Suppressor macrophage (primary cell): ENCODE measurements around the gene NEDD4L.
"Not testable (repeated sequence)": the region's sequence is repeated elsewhere in the genome, so short reads cannot be mapped to it uniquely, and the experiment has no call there.

Source experiments
- DNase-seq, 4 experiments: peaks; one replicate each; pipeline ENCODE4 v3.0.0-alpha.2; 2020 to 2022

Gene NEDD4L

DNA sequence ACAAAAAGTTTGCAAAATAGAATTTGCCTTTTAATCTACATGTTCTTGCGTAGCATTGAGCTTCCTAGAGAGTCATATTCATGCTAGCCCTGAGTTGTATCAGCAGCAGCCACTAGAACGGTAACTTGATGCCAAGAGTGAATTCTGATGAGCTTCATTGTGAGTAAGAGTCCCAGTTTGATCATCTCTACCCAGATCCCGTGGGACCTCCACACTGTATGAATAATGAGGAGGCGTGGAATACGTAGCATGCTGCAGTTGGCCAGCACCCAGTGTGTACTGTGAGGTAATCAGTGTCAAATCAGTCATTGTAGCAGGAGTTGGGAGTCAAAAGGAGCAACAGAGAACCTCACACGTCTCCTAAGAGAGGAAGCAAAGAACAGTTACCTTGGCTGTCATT lies 197.9 kb downstream of the NEDD4L start:
- no peak for DNase-seq

DNA sequence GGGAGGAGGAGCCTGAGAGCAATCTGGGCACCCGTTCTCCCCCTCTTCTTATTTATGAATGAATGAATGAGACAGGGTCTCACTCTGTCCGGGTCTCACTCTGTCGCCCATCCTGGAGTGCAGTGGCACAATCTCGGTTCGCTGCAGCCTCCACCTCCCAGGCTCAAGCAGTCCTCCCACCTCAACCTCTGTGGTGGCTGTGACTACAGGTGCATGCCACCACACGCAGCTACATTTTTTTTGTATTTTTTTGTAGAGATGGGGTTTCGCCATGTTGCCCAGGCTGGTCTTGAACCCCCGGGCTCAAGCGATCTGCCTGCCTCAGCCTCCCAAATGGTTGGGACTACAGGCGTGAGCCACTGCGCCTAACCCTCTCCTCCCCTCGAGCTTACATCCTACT lies 198.4 kb downstream of the NEDD4L start:
- DNase-seq: no peak

DNA sequence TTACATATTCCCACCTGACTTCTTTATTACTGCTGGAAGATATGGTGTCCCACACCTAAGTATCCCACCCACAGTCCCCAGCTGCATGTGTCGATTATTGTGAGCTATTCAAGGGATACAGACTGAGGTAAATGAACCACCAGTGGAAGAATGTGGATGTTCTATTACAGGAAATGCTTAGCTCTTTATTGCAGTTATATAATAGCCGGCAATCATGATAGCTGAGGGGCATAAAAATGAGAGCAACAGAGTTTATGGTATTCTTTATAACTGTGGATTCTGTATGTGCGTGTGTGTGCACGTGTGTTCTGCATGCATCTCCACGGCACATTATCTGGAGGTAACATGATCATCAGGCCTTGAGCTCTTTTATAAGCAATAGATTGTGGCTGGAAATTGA lies 198.9 kb downstream of the NEDD4L start:
- no peak for DNase-seq

DNA sequence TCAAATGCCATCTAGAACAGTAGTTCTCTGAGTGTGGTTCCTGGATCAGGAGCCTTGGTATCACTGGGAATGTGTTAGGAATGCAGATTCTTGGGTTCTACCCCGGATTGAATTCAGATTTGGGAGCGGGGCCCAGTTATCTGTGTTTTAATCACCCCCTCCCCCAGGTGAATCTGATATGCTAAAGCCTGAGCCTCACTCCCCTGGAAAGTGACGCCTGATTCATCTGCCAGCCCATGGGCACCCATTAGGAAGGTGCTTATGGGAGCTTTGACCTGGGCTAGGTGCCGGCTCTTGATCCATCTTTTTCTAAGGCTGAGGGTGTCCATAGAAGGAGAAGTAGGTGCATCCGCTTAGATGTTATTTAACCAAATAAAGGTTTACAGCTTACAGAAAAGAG lies 199.4 kb downstream of the NEDD4L start:
- DNase-seq: no peak

DNA sequence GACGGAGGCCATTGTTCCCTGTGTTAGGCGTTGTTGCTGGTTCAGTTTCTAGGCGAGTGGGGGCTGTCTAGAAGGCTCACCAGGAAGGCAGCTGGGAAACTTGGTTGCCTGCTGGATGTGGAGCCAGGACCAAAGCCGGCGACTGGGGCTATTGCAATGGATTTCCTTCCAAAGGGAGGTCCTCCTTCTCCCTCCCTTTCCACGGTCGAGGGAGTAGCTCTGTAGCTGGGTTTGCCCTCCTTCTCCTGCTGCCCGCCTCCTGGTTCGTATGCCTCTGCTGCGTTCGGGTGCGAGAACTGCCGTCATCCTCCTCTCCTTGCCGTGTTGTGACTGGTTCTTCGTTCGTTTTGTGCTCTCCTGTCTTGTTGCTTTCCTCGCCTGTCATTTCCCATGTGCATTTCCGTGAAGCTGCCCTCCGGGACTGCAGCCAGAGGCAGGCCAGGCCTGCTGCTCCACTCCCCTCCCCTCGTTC lies 203.4 kb downstream of the NEDD4L start:
- no peak for DNase-seq

DNA sequence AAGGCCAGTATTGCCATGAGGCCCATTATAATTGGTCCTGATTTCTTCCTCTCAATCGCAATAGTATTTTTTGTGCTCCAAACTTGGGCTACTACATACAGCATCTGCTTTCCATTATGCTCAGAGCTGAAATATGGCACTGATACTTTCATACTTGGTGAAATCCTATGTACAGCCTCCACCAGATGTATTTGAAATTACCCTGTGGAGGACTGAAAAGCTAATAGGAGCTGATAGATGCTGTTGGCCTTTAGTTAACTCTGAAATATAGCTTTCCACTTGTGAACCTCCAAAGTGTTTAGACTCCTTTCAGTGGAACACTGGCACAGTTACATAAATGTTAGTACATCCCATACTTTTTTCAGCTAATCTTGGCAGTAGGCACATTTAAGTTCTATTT lies 205.7 kb downstream of the NEDD4L start:
- DNase-seq: no peak

DNA sequence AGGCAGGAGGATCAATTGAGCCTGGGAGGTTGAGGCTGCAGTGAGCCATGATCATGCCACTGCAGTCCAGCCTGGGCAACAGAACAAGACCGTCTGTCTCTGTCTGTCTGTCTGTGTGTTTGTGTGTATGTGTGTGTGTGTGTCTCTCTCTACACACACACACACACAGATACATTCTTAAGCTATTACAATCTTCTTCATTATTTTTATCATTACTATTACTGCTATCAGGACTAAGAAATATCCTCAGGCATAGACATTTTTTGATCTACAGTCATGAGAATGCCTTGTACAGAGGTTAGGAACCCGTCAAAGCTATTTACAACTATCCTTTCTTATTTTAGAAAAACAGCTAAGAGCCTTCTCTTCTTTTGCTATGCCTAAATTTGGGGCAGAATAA lies 207.4 kb downstream of the NEDD4L start:
- DNase-seq: no peak

DNA sequence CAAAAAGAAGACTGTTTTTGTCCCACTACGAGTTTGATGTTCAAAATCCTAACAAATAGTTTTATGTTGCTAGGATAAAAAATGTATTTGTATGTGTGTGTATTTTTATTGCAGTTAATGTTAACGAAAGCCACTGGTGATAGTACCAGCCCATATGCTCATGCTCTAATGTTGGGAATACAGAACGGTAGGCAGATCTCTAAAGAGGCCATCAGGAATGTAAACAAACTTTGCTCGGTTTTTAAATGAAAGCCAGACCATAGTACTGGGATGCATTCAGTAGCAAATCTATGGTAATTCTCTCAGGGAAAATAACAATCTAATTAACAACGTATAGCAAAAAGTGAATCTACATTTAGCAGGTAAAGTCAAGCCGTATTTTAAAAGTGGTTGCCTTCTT lies 208.1 kb downstream of the NEDD4L start:
- no peak for DNase-seq

DNA sequence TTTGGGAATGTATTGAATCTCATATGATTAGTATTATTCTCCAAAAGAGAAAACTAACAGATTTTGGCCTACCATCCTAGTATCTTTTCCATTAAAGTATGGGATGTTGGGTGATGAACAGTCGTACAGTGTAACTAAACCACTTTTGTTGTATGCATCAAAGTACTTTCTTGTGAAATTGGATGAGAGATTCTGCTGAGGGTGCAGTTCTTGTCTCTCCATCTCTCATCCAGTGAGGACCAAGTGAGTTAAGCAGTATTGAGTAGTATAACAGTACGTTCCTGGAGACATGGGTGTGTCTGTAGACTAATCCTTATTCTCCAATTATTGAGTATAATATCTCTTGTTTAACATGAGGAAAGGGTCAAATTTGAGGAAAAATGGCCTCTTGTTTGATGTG lies 209.3 kb downstream of the NEDD4L start:
- DNase-seq: no peak

DNA sequence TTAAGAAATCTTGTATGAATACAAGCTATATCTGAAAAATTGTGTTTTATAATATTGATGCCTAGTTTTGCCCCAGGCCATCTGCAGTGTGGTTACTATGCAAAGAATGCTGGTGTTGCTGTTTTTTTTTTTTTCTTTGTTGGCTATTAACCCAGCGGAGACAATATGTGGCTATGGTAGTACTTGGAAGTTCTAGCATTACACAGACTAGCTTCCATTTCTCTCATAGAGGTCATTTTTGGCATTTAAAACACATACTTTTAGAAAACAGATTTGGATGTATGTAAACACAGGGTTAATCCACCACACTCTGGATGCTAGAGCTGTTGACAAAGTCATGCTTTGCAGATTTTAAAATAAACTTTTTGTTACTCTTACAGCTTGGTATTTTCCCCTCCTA lies 209.8 kb downstream of the NEDD4L start:
- no peak for DNase-seq

DNA sequence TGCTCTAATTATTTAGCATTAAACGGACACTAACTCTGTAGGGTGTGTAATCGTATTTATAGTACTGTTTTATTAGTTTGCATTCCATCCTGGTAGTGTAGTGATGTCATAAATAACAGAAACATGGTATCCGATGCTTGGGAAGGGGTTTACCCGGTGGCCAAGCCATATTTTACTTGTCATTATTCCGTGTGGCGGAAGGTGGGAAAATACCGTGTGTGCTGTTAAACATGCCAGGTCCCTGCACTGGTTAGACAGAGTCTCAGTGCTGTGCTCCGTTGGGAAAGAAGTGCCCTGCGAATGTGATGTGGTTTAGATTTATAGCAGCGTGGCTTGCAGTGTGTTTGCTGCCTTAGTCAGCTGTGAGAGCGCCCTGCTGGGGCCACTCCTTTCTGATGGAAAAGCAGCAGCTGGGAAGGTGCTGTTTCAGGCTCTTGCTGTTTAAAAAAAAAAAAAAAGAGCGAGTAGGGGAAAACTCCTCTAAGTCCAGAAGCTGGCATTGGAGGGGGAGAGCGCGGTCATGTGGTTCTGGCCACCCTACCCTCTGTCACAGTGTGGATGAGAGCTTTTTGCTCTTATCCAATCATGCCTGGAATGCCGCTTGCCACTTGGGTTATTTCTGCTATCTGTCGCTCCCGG lies 211.0 kb downstream of the NEDD4L start:
- DNase-seq: no peak

DNA sequence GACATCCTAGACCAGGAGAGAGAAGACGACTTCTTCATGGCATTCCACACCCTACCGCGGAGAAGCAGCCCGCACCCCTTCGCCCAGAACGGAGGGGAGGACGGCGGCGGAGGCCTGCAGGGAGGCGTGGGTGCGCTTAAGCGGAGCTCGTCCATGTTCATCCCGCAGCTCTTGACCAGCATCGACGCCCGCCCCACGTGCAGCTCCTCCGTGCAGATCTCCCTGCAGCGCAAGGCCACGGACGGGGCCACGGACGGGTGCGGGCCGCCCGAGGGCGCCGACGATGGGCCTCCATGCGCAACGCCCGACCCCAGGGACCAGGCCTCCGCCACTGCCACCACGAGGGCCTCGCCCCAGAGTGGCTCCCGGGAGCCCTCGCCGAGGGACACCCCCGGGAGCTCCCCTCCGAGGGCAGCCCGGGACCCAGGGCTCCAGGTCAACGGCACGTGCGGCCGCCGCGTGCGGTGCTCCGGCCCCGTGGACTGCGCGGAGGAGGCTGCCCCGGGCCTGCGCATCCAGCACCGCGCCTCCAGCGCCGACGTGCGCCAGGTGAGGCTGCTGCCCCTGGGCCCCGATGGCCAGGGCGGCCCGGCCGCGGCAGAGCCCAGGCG lies 211.8 kb downstream of the NEDD4L start:
- no peak for DNase-seq

DNA sequence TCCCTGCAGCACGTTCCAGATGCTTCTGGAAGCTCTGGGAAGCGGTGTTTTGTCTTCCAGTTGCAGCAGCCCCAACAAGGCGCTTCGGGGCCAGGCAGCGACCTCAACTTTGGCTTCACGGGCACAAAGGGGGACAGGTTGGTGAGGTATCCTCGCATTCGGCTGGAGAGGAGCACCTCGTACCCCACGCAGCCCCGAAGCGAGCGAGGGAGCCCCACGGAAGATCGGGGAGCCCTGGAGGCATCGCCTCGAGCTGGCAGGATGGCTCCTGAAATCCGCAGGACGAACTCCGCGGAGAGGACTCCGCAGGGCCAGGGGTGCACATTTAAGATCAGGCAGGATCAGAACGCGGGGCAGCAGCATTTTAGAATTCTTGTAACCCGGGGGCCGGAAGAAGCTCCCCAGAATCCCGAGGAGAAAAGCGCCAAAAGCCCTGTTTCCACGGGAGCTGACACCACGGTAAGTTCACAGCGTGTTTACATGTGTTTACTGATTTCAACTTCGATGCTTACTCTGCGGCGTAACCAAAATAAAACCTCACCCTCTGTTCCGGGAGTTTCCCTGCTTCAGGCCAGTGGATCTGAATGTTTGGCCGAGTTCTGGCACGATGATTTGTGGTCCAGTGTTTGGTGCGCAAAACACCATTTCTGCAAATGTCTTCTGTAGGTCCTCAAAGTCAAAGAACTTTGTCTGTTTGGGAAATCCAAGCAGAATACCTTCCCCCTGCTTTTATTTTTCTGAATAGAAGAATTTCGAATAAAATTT lies 212.5 kb downstream of the NEDD4L start:
- DNase-seq: no peak

DNA sequence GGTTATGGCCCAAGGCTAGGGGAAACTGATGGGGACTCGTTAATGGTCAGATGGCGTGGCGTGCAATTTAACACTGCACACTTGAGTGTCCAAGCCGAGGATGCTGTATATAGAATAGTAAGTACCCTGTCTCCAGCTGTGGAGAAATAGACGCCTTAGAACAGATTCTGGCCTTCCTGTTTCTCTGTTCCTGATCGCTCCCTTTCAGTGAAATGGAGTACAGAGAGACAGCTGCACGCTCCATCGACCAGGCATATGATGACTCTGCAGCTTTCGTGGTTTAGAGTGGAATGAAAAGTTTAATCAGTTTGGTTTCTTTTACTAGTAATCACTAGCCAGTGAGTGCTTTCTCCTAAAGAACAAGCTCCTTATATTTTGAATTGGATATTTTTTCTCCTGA lies 213.4 kb downstream of the NEDD4L start:
- peak in 1 of 4 experiments; percentile 12 for DNase-seq

DNA sequence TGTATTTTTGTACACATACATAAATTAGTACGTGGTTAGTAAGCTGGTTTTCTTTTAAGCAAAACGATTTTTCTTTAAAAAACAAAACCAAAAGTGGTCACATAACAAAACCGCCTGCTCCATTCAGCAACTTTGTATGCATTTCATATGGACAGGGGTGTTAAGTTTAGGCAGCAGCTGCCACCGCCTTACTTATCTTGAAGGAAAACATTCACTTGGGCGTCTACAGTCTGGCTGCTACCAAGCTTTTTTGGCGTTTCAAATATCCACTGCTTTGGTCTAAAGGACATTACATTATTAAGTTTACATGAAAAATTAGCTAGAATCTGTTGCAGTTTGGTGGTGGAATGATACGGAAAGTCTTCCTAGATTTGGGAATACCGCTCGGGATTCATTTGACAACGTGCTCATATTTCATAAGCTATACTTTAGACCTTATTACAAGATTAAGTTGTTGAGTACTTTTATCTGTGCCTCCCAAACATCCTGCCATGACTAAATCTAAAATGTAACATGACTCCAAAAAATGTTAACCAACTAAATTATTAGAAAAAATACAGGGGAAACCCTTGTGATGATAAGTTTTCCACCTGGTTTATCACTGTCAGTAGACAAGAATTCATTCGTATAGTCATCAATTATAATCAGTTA lies 214.8 kb downstream of the NEDD4L start:
- DNase-seq: no peak

DNA sequence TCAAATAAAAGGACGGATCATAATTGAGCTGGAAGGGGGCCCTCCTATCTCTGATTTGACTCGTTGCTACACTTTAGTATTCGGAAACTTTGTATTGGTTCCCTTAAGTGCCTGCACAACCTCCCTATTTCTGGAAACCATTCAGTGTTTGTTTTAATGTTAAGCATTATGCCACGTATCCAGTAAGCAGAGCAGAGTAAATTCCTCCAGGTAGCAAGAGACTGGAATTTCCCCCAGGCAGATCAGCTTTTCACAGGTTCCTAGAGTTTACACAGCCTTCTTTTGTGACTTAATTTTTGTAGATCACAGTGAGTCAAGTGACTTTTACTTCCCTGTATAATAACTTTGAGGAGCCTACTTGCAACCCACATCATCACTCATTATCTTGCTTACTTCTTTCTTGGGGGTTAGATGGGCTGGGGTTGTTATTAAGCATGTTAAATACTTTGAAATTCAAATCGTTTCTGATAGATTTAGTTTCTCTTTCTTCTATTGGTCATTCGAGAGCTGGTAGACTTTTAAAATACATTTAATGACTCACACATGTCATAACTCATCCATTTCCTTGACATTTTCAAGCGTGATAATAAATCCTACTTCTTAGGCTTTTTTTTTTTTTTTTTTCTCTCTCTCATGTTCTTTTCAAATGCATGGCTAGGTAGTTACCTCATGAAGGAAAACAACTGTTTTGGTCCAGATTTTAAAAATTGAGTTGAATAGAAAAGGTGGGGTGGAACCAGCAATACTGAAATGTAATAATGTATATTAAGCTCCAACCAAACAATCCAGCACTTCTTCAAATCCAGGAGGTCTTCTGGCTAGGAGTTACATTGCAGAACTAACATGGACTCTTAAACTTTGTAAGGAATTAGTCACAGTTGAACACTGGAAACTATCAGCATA lies 219.3 kb downstream of the NEDD4L start:
- peak; percentile 5 to 44 (median 26) for DNase-seq

DNA sequence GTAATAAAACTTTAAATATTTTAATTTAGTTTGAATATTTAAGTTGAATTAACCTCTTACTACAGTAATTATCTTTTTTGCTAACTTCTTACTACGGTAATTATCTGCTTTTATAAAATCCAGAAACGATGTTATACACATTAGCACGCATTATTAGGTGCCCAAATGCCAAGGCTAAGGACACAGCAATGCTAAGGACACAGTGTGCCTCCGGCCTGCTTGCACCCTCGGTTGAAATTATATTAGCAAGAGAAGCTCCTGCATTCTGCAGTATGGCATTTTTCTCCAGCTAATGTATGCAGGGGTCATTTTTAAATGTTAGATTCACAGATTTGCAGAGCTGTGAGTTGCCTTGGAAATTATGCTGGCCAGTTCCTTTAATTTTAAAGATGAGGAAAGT lies 220.0 kb downstream of the NEDD4L start:
- no peak for DNase-seq

DNA sequence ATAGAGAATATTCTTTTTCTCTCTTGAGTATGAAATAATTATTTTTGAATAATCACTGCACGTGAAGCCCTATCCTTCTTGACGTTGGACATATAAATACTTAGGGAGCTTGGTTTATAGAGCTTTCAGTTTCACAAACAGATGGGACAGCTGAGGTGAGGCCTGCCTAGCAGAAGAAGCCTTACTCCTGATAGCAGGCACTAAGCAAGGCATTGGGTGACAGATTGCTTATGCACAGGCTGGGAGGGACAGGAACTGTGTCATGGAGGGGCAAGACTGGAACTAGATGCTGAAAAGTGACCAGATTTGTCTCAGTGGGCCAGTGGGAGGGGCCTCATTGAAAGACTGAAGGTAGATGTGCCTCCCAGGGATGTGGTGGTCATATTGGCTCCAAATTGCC lies 220.8 kb downstream of the NEDD4L start:
- no peak for DNase-seq

DNA sequence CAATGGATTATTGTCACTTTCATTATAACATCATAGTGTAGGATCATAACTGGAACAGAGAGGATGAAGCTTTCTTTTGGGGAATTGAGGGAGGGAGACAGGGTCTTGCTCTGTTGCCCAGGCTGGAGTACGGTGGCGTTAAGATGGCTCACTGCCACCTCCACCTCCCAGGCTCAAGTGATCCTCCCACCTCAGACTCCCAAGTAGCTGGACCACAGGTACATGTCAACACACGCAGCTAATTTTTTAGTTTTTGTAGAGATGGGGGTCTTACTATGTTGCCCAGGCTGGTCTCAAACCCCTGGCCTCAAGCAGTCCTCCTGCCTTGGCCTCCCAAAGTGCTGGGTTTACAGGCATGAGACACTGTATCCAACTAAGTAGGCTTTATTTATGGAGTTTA lies 221.5 kb downstream of the NEDD4L start:
- DNase-seq: not testable (repeated sequence)

DNA sequence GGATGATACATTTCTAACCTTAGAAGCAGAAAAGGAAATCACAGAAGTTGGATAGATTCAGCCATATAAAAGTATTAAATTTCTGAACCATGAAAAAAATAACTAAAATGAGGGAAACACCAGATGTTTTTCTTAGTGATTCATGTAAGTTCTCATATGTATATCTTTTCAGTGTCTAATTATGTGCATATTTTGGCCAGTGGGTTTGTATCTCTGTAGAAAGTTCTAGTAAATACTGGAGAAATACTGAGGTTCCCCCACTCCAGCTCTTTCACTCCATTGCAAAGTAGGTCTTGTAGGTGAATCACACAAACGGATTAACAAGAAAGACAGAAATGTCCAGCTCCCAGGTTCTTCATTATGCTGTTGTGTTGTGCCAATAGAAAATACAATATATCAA lies 222.3 kb downstream of the NEDD4L start:
- no peak for DNase-seq

DNA sequence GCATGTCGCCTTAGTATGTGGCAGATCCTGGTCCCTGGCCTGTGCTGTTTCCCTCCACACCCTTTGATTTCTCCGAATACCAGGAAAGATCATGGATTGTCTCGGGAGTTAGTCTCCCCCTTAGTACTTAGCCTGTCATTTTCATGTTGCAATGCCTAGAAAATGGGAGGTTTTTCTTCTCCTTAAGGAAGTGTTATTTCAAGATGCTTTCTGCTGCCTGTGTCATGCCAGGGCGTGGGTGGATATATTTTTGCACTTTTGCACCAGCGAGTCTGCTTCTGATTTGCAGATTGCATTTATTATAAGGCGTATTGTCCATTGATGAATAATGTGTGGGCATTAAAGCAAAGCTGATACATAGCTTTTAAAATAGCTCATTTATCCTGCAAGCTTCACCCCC lies 223.5 kb downstream of the NEDD4L start:
- DNase-seq: peak; percentile 34 to 67 (median 59)

DNA sequence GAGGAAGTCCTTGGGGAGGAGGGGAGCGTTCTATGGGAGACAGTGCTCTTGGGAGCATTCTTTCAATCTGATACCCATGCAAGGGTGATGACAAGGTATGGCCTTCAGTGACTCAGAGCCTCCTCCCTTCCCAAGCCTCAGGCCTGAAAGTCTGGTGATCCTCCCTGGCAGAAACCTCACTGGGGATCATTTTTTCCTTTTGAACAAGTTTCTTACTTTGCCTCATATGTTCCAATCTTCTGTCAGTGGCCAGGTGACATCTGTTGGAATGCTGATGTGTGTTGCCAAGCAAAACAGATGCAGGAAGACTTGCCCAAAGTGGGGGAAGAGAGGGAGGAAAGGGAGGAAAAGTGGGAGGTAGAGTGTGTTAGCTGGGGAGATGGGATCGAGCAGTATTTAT lies 224.8 kb downstream of the NEDD4L start:
- peak in 3 of 4 experiments; percentile 2 to 7 (median 4) for DNase-seq
